Progenitor cell of endocrine pancreas (in vitro differentiated cells): ENCODE measurements around the gene PRR22. TPM values are rescaled to one million over a fixed set of nuclear protein-coding genes. Genes with fewer than 3 reads are reported as not detected.
"Not testable (repeated sequence)": the region's sequence is repeated elsewhere in the genome, so short reads cannot be mapped to it uniquely, and the experiment has no call there.

ENCODE experiments used
- DNase-seq: peaks from one replicate; pipeline ENCODE4 v3.0.0; 2021; ENCODE audit warnings: low spot score; ENCODE audit not compliant: unreplicated experiment
- H3K27ac Mint-ChIP-seq: 2 replicates; pipeline ENCODE4 v1.8.0; 2021; ENCODE audit warnings: mild to moderate bottlenecking, moderate library complexity, mixed read lengths
- H3K27me3 Mint-ChIP-seq: 2 replicates; pipeline ENCODE4 v1.8.0; 2021; ENCODE audit warnings: mixed read lengths
- H3K36me3 Mint-ChIP-seq: 2 replicates; pipeline ENCODE4 v1.8.0; 2022; ENCODE audit warnings: mixed read lengths; ENCODE audit not compliant: insufficient read depth
- H3K4me1 Mint-ChIP-seq: 2 replicates; pipeline ENCODE4 v1.8.0; 2021; ENCODE audit warnings: low read depth, mixed read lengths
- H3K4me3 Mint-ChIP-seq: 2 replicates; pipeline ENCODE4 v1.8.0; 2021; ENCODE audit warnings: low read depth, mild to moderate bottlenecking, moderate library complexity, mixed read lengths
- H3K9me3 Mint-ChIP-seq: 2 replicates; pipeline ENCODE4 v1.8.0; 2021; ENCODE audit warnings: low read depth, mixed read lengths
- CTCF ChIP-seq: fragments of 200-600 bp; sonication (generic); IDR thresholded peaks from one replicate; pipeline ENCODE4 v1.5.0; 2021; ENCODE audit warnings: antibody characterized with exemption, mild to moderate bottlenecking; ENCODE audit not compliant: unreplicated experiment
- total RNA-seq: library from RNA; stranded (reverse); gene quantifications from 2 replicates; pipeline ENCODE4 v1.2.1, GENCODE V29; 2021

The PRR22 gene
- total RNA-seq, 1 donor from 2014 or later = 5.8 TPM

- no peak overlapping the region for H3K27ac Mint-ChIP-seq
- no peak for TF ChIP-seq CTCF
- H3K36me3 Mint-ChIP-seq = no peaks in the 10 kb centered on the region
- H3K9me3 Mint-ChIP-seq = peaks cover 4% of the 10 kb centered on the region
- DNase-seq = no peak
- no peak overlapping the region for H3K4me3 Mint-ChIP-seq
- no peaks in the 10 kb centered on the region for H3K4me1 Mint-ChIP-seq
- H3K27me3 Mint-ChIP-seq = peaks cover 14% of the 10 kb centered on the region
Measured at GRCh38 chr19:5762608-5763217, 21.8 kb downstream of the PRR22 start.

DNA sequence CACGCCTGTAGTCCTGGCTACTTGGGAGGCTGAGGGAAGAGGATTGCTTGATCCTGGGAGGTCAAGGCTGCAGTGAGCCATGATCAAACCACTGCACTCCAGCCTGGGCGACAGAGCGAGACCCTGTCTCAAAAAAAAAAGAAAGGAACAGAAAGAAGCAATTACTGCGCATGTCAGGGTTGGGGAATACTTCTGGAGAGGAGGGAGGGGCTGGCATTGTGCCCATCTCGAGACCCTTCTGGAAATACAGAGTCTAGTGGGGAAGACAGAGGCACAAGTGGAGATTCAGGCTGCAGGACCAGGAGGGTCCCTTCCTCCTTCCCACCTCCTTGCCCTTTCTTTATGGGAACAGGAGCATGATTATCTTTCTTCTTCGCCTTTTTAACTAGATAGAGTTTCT is 30.8 kb downstream of the PRR22 start:
- Mint-ChIP-seq H3K9me3 (no peaks in the 10 kb centered on the region), H3K27me3 (peaks cover 11% of the 10 kb centered on the region), H3K27ac (no peak overlapping the region), H3K36me3 (no peaks in the 10 kb centered on the region), H3K4me1 (no peaks in the 10 kb centered on the region), H3K4me3 (no peak overlapping the region)
- no peak for DNase-seq
- no peak for TF ChIP-seq CTCF

GRCh38 chr19:5751709-5752108 is 32.8 kb downstream of the PRR22 start:
- no peak for DNase-seq
- Mint-ChIP-seq H3K4me1 (no peaks in the 10 kb centered on the region), H3K36me3 (no peaks in the 10 kb centered on the region), H3K4me3 (no peak overlapping the region), H3K27ac (no peak overlapping the region), H3K27me3 (peaks cover 11% of the 10 kb centered on the region), H3K9me3 (no peaks in the 10 kb centered on the region)
- TF ChIP-seq CTCF = no peak

- Mint-ChIP-seq H3K4me1 (no peaks in the 10 kb centered on the region), H3K27me3 (peaks cover 13% of the 10 kb centered on the region), H3K27ac (no peak overlapping the region), H3K9me3 (no peaks in the 10 kb centered on the region), H3K4me3 (no peak overlapping the region), H3K36me3 (no peaks in the 10 kb centered on the region)
- DNase-seq = no peak
- no peak for TF ChIP-seq CTCF
Measured at GRCh38 chr19:5749505-5749904, 35.0 kb downstream of the PRR22 start.

DNA sequence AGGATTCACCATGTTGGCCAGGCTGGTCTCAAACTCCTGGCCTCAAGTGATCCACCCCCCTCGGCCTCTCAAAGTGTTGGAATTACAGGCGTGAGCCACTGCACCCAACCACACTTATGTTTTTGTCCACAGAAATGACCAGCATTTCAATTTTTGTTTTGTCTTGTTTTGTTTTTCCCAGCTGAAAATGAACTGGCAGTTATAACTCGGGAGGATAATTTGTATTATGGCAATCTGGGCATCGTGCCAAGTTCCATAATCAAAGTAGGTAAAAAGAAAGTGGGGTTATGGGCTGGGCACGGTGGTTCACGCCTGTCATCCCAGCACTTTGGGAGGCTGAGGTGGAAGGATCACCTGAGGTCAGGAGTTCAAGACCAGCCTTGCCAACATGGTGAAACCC is 35.6 kb downstream of the PRR22 start:
- not testable (repeated sequence) for H3K36me3 Mint-ChIP-seq, H3K9me3 Mint-ChIP-seq, H3K27ac Mint-ChIP-seq, H3K4me1 Mint-ChIP-seq, DNase-seq, H3K4me3 Mint-ChIP-seq
- H3K27me3 Mint-ChIP-seq = peaks cover 11% of the 10 kb centered on the region

DNA sequence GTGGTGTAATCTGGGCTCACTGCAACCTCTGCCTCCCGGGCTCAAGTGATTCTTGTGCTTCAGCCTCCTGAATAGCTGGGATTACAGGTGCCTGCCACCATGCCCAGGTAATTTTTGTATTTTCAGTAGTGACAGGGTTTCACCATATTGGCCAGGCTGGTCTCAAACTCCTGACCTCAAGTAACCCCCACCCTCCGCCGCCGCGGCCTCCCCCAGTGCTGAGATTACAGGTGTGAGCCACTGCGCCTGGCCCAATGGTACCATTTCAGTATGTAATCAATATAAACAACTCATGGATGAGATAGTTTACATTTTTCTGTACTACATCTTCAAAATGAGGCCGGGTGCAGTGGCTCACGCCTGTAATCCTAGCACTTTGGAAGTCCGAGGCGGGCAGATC is 39.5 kb downstream of the PRR22 start:
- H3K27me3 Mint-ChIP-seq = peaks cover 14% of the 10 kb centered on the region
- H3K9me3 Mint-ChIP-seq, H3K4me3 Mint-ChIP-seq, H3K27ac Mint-ChIP-seq, H3K36me3 Mint-ChIP-seq, DNase-seq, H3K4me1 Mint-ChIP-seq: not testable (repeated sequence)
